HepG2 (cell line): Measurements from ENCODE around the gene TJP2. TPM values are rescaled to one million over a fixed set of nuclear protein-coding genes. Genes with fewer than 3 reads are reported as not detected.

Experiments used
- BRCA1 ChIP-seq: sonication (generic); formaldehyde crosslinking; IDR thresholded peaks from 2 replicates; pipeline ENCODE4 v1.4.0; 2020; ENCODE audit warnings: missing genetic modification reagents
- ERF ChIP-seq: IDR thresholded peaks from 2 replicates; pipeline ENCODE4 v1.6.1; 2018; ENCODE audit warnings: missing biosample characterization, missing genetic modification reagents
- FIP1L1 ChIP-seq: fragments of 200-400 bp; formaldehyde crosslinking; IDR thresholded peaks from 2 replicates; pipeline ENCODE4 v1.6.1; 2018; ENCODE audit warnings: low read depth, mild to moderate bottlenecking, low read length, moderate library complexity, borderline replicate concordance; ENCODE audit not compliant: insufficient read depth
- GFI1 ChIP-seq: sonication (generic); formaldehyde crosslinking; IDR thresholded peaks from 2 replicates; pipeline ENCODE4 v1.5.0; 2020; ENCODE audit warnings: missing genetic modification reagents, mild to moderate bottlenecking, borderline replicate concordance
- HMGXB3 ChIP-seq: sonication (generic); formaldehyde crosslinking; IDR thresholded peaks from 2 replicates; pipeline ENCODE4 v1.4.0; 2020; ENCODE audit warnings: missing genetic modification reagents, borderline replicate concordance
- HNF1B ChIP-seq: sonication (generic); formaldehyde crosslinking; IDR thresholded peaks from 2 replicates; pipeline ENCODE4 v1.5.1; 2020; ENCODE audit warnings: mild to moderate bottlenecking, moderate library complexity, missing genetic modification reagents
- MED1 ChIP-seq: sonication (generic); formaldehyde crosslinking; IDR thresholded peaks from 2 replicates; pipeline ENCODE4 v1.4.0; 2020; ENCODE audit warnings: missing genetic modification reagents
- NFE2 ChIP-seq: sonication (generic); formaldehyde crosslinking; IDR thresholded peaks from 2 replicates; pipeline ENCODE4 v1.4.0; 2020; ENCODE audit warnings: missing genetic modification reagents
- POGZ ChIP-seq: sonication (generic); formaldehyde crosslinking; IDR thresholded peaks from 2 replicates; pipeline ENCODE4 v1.4.0; 2020; ENCODE audit warnings: mild to moderate bottlenecking, missing genetic modification reagents
- RXRA ChIP-seq: sonication (generic); formaldehyde crosslinking; IDR thresholded peaks from 2 replicates; pipeline ENCODE4 v1.5.1; 2020; ENCODE audit warnings: missing genetic modification reagents
- RXRB ChIP-seq: IDR thresholded peaks from 2 replicates; pipeline ENCODE4 v1.6.1; 2016; ENCODE audit warnings: borderline replicate concordance, missing genetic modification reagents, missing compliant biosample characterization
- STAG1 ChIP-seq: sonication (generic); formaldehyde crosslinking; IDR thresholded peaks from 2 replicates; pipeline ENCODE4 v1.4.0; 2020; ENCODE audit warnings: missing genetic modification reagents
- STAT5B ChIP-seq: sonication (generic); formaldehyde crosslinking; IDR thresholded peaks from 2 replicates; pipeline ENCODE4 v1.4.0; 2020; ENCODE audit warnings: missing genetic modification reagents
- ZNF275 ChIP-seq: sonication (generic); formaldehyde crosslinking; IDR thresholded peaks from 2 replicates; pipeline ENCODE4 v1.8.0; 2022; ENCODE audit warnings: missing genetic modification reagents, mild to moderate bottlenecking, inconsistent platforms, borderline replicate concordance
- ZNF562 ChIP-seq: sonication (generic); formaldehyde crosslinking; IDR thresholded peaks from 2 replicates; pipeline ENCODE4 v1.8.0; 2022; ENCODE audit warnings: missing genetic modification reagents, borderline replicate concordance
- ZSCAN9 ChIP-seq: IDR thresholded peaks from 2 replicates; pipeline ENCODE4 v1.6.1; 2016; ENCODE audit warnings: borderline replicate concordance
- polyA plus RNA-seq, 8 experiments: library from polyadenylated mRNA; depleted of rRNA in 3 of 8; stranded (reverse) in 7 of 8; unstranded in 1 of 8; fragments of >200 nt; fragmentation: Illumina TruSeq in 4 of 8; extraction: Trizol in 4 of 8; gene quantifications; 2 replicates each; pipeline versions ENCODE4 v1.2.1 to v1.2.3, GENCODE V29; 2011 to 2016; ENCODE audit warnings: low read depth in 4 of 8, missing spikeins in 1 of 8, mixed read lengths in 1 of 8; ENCODE audit not compliant: insufficient read depth in 1 of 8
- total RNA-seq, 5 experiments: library from RNA; depleted of rRNA; stranded (reverse); fragments of >200 nt; fragmentation: Illumina TruSeq; extraction: Trizol; gene quantifications; 2 replicates each; pipeline ENCODE4 v1.2.3, GENCODE V29; 2016; ENCODE audit warnings: low read depth in 1 of 5

Gene TJP2
- total and polyA plus RNA-seq, 2 of the 13 experiments (the other 11 are each of a cell fraction or from before 2014, with no cell fraction given) = 109 to 110 TPM

- TF ChIP-seq STAG1 (CRISPR knock-in tag) (no peak), FIP1L1 (no peak), ERF (no peak), ZSCAN9 (CRISPR knock-in tag) (no peak), GFI1 (CRISPR knock-in tag) (peak; percentile 66; the same call in 1 of the 2 replicates), POGZ (CRISPR knock-in tag) (0 out of 2 replicates have a peak, but pooled peaks have one; percentile 26), STAT5B (CRISPR knock-in tag) (no peak), NFE2 (CRISPR knock-in tag) (no peak), ZNF275 (no peak), ZNF562 (CRISPR knock-in tag) (no peak), RXRB (peak; percentile 44; the same call in 1 of the 2 replicates), MED1 (CRISPR knock-in tag) (no peak), HMGXB3 (CRISPR knock-in tag) (peak; percentile 15; the same call in 1 of the 2 replicates), HNF1B (CRISPR knock-in tag) (peak; percentile 25; the same call in 1 of the 2 replicates), RXRA (CRISPR knock-in tag) (no peak; the same call in 1 of the 2 replicates), BRCA1 (CRISPR knock-in tag) (no peak)
Observed at GRCh38 chr9:69180670-69181069, 6.6 kb downstream of the TJP2 start (continued).
